ENCODE results near the gene KATNAL2. TPM values are rescaled to one million over a fixed set of nuclear protein-coding genes. Genes with fewer than 3 reads are reported as not detected.
A peak's percentile ranks its signal among the peaks of the same experiment; 100 is the strongest.

Gene KATNAL2
- total RNA-seq, 3 donors from 2014 or later, result 3.1 to 7.0 (median 5.7) TPM

GRCh38 chr18:47075098-47075883 is 157.9 kb downstream of the KATNAL2 start:
- H3K36me3 ChIP-seq (ENCODE audit: low read depth), result no peaks in the 10 kb centered on the region
- intact Hi-C loops (cut with DNase I, micrococcal nuclease), result no loop called here
- H3K4me3 ChIP-seq, result no peak overlapping the region
- H3K4me1 ChIP-seq (ENCODE audit: low read depth), result no peaks in the 10 kb centered on the region
- peak in 2 of 3 donors; percentile 32 to 36 for DNase-seq
- H3K9me3 ChIP-seq, result no peaks in the 10 kb centered on the region
- TF ChIP-seq CTCF (IDR thresholded peaks at IDR 0.05), result no peak
- peak; percentile 64 for ATAC-seq

GRCh38 chr18:47077111-47077510 is 159.7 kb downstream of the KATNAL2 start:
- DNase-seq, result no peak
- intact Hi-C loops (cut with DNase I, micrococcal nuclease), result no loop called here
- Histone ChIP-seq H3K9me3 (no peaks in the 10 kb centered on the region), H3K36me3 (ENCODE audit: low read depth) (no peaks in the 10 kb centered on the region), H3K4me3 (no peak overlapping the region), H3K4me1 (ENCODE audit: low read depth) (no peaks in the 10 kb centered on the region)
- no peak for ATAC-seq
- TF ChIP-seq CTCF (IDR thresholded peaks at IDR 0.05), result no peak

DNA sequence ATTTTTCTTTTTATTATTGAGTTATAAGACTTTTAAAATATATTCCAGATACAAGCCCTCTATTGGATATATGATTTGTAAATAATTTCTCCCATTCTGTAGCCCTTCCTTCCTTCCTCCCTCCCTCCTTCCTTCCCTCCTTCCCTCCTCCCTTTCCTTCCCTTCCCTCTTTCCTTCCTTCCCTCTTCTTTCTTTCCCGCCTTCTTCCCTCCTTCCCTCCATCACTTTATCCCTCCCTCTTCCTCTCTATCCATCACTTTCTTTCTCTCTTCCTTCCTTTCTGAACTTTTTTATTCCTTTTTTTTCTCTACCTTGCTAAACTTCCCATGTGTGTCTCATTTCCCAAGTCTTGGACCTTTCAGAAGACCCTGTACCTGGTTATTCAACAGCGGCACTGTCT is 163.5 kb downstream of the KATNAL2 start:
- H3K36me3 ChIP-seq (ENCODE audit: low read depth), result no peaks in the 10 kb centered on the region
- no peak for ATAC-seq
- no peak for DNase-seq
- no peaks in the 10 kb centered on the region for H3K9me3 ChIP-seq
- TF ChIP-seq CTCF (IDR thresholded peaks at IDR 0.05), result no peak
- H3K4me3 ChIP-seq, result no peak overlapping the region
- H3K4me1 ChIP-seq (ENCODE audit: low read depth), result no peaks in the 10 kb centered on the region
- intact Hi-C loops (cut with DNase I, micrococcal nuclease), result no loop called here

DNA sequence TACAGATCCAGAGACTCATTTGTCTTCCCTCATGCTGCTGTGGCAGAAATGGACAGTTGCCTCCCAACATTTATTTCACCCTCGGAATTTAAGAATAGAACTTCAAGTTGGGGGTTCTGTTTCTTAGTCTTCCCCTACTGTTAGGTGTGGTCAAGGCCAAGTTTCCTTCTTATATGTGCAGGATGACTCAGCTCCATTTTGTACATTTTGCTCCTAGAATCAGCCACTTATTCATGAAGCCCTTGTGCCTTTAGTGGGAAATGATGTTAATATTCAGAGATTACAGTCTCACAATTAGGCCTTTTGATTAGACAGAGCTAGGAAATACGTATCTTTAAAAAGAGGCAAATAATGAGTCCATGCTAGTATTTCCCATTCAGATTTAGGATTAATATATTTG is 164.2 kb downstream of the KATNAL2 start:
- no peak for TF ChIP-seq CTCF (IDR thresholded peaks at IDR 0.05)
- ATAC-seq (no peak), DNase-seq (no peak)
- no peak overlapping the region for H3K4me3 ChIP-seq
- no peaks in the 10 kb centered on the region for H3K36me3 ChIP-seq (ENCODE audit: low read depth)
- H3K9me3 ChIP-seq, result no peaks in the 10 kb centered on the region
- intact Hi-C loops (cut with DNase I, micrococcal nuclease), result no loop called here
- no peaks in the 10 kb centered on the region for H3K4me1 ChIP-seq (ENCODE audit: low read depth)

GRCh38 chr18:47087676-47088075 is 170.3 kb downstream of the KATNAL2 start:
- no peak for DNase-seq
- no peak for ATAC-seq
- no peaks in the 10 kb centered on the region for H3K36me3 ChIP-seq (ENCODE audit: low read depth)
- H3K4me3 ChIP-seq, result no peak overlapping the region
- TF ChIP-seq CTCF (IDR thresholded peaks at IDR 0.05), result no peak
- no peaks in the 10 kb centered on the region for H3K4me1 ChIP-seq (ENCODE audit: low read depth)
- H3K9me3 ChIP-seq, result no peaks in the 10 kb centered on the region
- intact Hi-C loops (cut with DNase I, micrococcal nuclease), result no loop called here

Measured in mucosa of descending colon (tissue), 3 donors.